Natural killer cell (primary cell): ENCODE data around the gene OTP. TPM values are rescaled to one million over a fixed set of nuclear protein-coding genes. Genes with fewer than 3 reads are reported as not detected.

Experiments
- ATAC-seq, 3 donors: fragments of 150-1000 bp in 2 of 3; fragments of 200-7000 bp in 1 of 3; cut with Tn5 transposase; 1 replicate in 1 of 3; 2 replicates in 2 of 3; pipeline ENCODE4 v1.10.0; 2021; ENCODE audit warnings: mild to moderate bottlenecking in 2 of 3, moderate library complexity in 2 of 3
- DNase-seq, 2 donors: peaks; one replicate each; pipeline versions ENCODE4 v3.0.0 to v3.0.0-alpha.2; 2013 to 2021; ENCODE audit warnings: mixed read lengths in 1 of 2
- H3K27ac ChIP-seq: one replicate; pipeline ENCODE4 v1.5.1; 2013; ENCODE audit warnings: mild to moderate bottlenecking, low read length
- H3K27me3 ChIP-seq: one replicate; pipeline ENCODE4 v1.6.1; 2013; ENCODE audit warnings: low read length; ENCODE audit not compliant: control insufficient read depth, insufficient read depth
- H3K36me3 ChIP-seq: one replicate; pipeline ENCODE4 v1.6.1; 2013; ENCODE audit warnings: low read length; ENCODE audit not compliant: control insufficient read depth, insufficient read depth
- H3K4me1 ChIP-seq: one replicate; pipeline ENCODE4 v1.6.1; 2013; ENCODE audit warnings: low read length; ENCODE audit not compliant: control insufficient read depth, insufficient read depth
- H3K4me3 ChIP-seq: one replicate; pipeline ENCODE4 v1.5.1; 2013; ENCODE audit warnings: low read length
- H3K9me3 ChIP-seq: one replicate; pipeline ENCODE4 v1.6.1; 2013; ENCODE audit warnings: low read length; ENCODE audit not compliant: control insufficient read depth, insufficient read depth
- H3K27ac Mint-ChIP-seq, 2 donors: one replicate each; pipeline ENCODE4 v1.8.0; 2022; ENCODE audit warnings: mild to moderate bottlenecking in 2 of 2, mixed read lengths in 2 of 2, moderate library complexity in 1 of 2
- H3K27me3 Mint-ChIP-seq, 2 donors: one replicate each; pipeline ENCODE4 v1.8.0; 2022; ENCODE audit warnings: low read depth in 2 of 2, mixed read lengths in 2 of 2
- H3K36me3 Mint-ChIP-seq: one replicate; pipeline ENCODE4 v1.8.0; 2022; ENCODE audit warnings: mixed read lengths
- H3K4me1 Mint-ChIP-seq, 2 donors: one replicate each; pipeline ENCODE4 v1.8.0; 2022; ENCODE audit warnings: mixed read lengths in 2 of 2
- H3K4me3 Mint-ChIP-seq: one replicate; pipeline ENCODE4 v1.8.0; 2022; ENCODE audit warnings: mild to moderate bottlenecking, moderate library complexity, mixed read lengths
- H3K9me3 Mint-ChIP-seq, 2 donors: one replicate each; pipeline ENCODE4 v1.8.0; 2022; ENCODE audit warnings: mixed read lengths in 2 of 2
- WGBS: methylation state at CpG from one replicate; pipeline ENCODE4 v1.1.7; 2013; ENCODE audit warnings: missing lambda C conversion rate; ENCODE audit not compliant: insufficient coverage; 5-methylcytosine and 5-hydroxymethylcytosine counted together
- intact Hi-C: fragments of 100-400 bp; cut with micrococcal nuclease; formaldehyde crosslinking; loops from one replicate; pipeline ENCODE4 v1.14.2; 2022
- total RNA-seq, 4 donors: library from RNA; stranded (reverse); fragments of 120-200 nt in 1 of 4; gene quantifications; one replicate each; pipeline versions ENCODE4 v1.2.3 to v1.2.4, GENCODE V29; 2013 to 2022
- TF ChIP-seq, protein P1 (sequence below): fragments of 200-600 bp; IDR thresholded peaks from one replicate; pipeline ENCODE4 v1.8.0; 2022; ENCODE audit warnings: antibody characterized with exemption

Gene OTP
- total RNA-seq, 3 donors from 2014 or later (not counting 1 experiment from before 2014, with no cell fraction given) = not detected

DNA sequence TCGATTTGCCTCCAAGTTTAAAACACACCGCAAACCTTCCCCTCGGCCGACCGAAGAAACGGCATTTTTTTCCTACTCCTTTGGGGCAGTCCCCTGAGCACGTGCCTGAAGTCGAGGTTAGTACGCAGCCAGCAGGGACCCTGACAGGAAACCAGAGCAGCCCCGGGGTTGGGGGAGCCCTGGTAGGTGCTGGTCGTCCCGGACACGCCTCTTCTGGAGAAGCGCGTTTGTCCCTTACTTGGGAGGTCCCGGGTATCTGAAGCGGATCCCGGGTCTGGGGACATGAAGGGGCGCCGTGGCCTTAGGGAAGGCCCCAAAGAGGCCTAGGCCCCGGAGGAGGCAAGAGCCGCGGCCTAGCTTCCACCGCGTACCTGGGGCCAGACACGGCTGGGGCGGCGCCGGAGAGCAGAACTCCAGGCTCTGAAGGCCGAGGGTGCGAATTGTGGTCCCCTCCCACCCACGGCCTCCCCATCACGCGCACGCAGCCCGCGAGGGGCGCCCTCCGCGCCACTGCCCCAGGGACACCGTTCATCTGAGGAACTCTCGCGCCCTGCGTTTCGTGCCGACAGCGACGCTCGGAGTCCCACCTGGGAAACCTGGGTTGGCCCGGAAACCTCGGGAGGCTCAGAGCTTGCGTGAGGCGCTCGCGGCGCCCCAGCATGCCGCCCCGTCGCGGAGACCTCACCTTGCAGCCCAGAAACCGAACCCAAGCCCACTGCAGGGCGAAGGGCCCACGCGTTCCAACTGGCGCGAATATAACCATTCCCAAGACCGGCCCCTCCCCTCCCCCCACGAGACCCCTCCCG is 10.4 kb downstream of the OTP start:
- H3K4me3 ChIP-seq = no peak overlapping the region
- H3K27ac ChIP-seq = no peak overlapping the region
- H3K27me3 ChIP-seq = peaks cover 53% of the 10 kb centered on the region
- no peak for ATAC-seq
- H3K27me3 Mint-ChIP-seq = peaks cover 59 to 65% of the 10 kb centered on the region in 2 donors
- H3K9me3 Mint-ChIP-seq = peaks cover 2 to 5% of the 10 kb centered on the region in 2 donors
- TF ChIP-seq, protein P1, sequence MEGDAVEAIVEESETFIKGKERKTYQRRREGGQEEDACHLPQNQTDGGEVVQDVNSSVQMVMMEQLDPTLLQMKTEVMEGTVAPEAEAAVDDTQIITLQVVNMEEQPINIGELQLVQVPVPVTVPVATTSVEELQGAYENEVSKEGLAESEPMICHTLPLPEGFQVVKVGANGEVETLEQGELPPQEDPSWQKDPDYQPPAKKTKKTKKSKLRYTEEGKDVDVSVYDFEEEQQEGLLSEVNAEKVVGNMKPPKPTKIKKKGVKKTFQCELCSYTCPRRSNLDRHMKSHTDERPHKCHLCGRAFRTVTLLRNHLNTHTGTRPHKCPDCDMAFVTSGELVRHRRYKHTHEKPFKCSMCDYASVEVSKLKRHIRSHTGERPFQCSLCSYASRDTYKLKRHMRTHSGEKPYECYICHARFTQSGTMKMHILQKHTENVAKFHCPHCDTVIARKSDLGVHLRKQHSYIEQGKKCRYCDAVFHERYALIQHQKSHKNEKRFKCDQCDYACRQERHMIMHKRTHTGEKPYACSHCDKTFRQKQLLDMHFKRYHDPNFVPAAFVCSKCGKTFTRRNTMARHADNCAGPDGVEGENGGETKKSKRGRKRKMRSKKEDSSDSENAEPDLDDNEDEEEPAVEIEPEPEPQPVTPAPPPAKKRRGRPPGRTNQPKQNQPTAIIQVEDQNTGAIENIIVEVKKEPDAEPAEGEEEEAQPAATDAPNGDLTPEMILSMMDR = no peak
- peaks cover 21% of the 10 kb centered on the region for H3K4me1 ChIP-seq
- intact Hi-C loops = no loop called here
- H3K4me1 Mint-ChIP-seq = peaks cover 15 to 25% of the 10 kb centered on the region in 2 donors
- DNase-seq = no peak
- peaks cover 9% of the 10 kb centered on the region for H3K36me3 Mint-ChIP-seq
- H3K27ac Mint-ChIP-seq = no peak overlapping the region
- WGBS = 11% methylated on average over 69 of the region's 69 CpGs
- no peak overlapping the region for H3K4me3 Mint-ChIP-seq
- no peaks in the 10 kb centered on the region for H3K36me3 ChIP-seq
- peaks cover 13% of the 10 kb centered on the region for H3K9me3 ChIP-seq

DNA sequence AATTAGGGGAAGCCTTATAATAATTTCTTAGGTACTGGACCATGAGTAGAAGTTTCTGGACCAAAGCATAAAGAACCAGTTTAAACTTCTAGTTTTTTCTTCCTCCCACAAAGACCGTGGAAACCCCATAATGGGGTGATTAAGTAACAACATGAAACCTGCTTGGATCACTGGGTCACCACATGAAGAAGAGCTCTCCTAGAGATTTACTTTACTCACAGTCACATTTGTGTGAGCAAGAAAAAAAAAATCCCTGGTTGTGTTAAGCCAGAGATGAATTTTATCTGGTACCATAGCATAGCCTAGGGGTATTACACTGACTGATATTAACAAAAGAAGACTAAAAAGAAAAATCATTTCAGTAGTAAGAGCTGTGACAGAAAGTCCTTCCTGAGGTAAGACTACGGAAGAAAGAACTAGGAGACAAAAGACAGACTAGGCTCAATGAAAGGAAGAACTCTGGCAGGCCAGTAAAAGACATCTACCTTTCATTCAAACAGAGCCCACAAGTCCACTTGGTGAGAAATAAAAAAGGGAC is 15.2 kb downstream of the OTP start:
- H3K4me3 ChIP-seq = no peak overlapping the region
- H3K27me3 ChIP-seq = peaks cover 18% of the 10 kb centered on the region
- H3K9me3 Mint-ChIP-seq = no peaks in the 10 kb centered on the region
- H3K27me3 Mint-ChIP-seq = peaks cover 39 to 53% of the 10 kb centered on the region in 2 donors
- H3K27ac Mint-ChIP-seq = no peak overlapping the region
- TF ChIP-seq, protein P1 = no peak
- WGBS = 100% methylated on average over 1 of the region's 2 CpGs
- H3K36me3 ChIP-seq = no peaks in the 10 kb centered on the region
- no peaks in the 10 kb centered on the region for H3K4me1 ChIP-seq
- H3K9me3 ChIP-seq = peaks cover 5% of the 10 kb centered on the region
- ATAC-seq = no peak
- intact Hi-C loops = no loop called here
- DNase-seq = no peak
- H3K27ac ChIP-seq = no peak overlapping the region
- H3K4me3 Mint-ChIP-seq = no peak overlapping the region
- H3K4me1 Mint-ChIP-seq = no peaks in the 10 kb centered on the region
- H3K36me3 Mint-ChIP-seq = no peaks in the 10 kb centered on the region

DNA sequence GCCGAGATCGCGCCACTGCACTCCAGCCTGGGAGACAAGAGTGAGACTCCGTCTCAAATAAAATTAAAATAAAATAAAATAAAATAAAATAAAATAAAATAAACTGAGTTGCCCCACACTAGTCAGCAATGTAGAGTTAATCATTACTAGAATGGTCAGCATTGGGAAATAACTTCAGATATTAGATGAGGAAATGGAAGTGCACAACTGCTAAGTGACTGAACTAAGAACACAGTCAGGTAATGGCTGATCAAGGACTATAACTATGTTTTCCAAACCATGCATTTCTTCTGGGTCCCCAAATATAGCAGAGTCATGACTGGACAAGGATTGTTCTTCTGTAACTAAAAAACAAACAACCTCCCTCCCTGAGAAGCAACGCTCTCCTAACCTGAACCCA is 17.1 kb downstream of the OTP start:
- ATAC-seq (no peak), DNase-seq (no peak)
- Histone ChIP-seq H3K9me3 (no peaks in the 10 kb centered on the region), H3K27me3 (peaks cover 14% of the 10 kb centered on the region), H3K4me3 (no peak overlapping the region), H3K27ac (no peak overlapping the region), H3K4me1 (no peaks in the 10 kb centered on the region), H3K36me3 (no peaks in the 10 kb centered on the region)
- TF ChIP-seq, protein P1 = no peak
- no peak overlapping the region for H3K27ac Mint-ChIP-seq
- H3K9me3 Mint-ChIP-seq = no peaks in the 10 kb centered on the region
- H3K4me1 Mint-ChIP-seq = no peaks in the 10 kb centered on the region
- WGBS = 92% methylated on average over 2 of the region's 5 CpGs
- intact Hi-C loops = no loop called here
- H3K4me3 Mint-ChIP-seq = no peak overlapping the region
- peaks cover 36 to 52% of the 10 kb centered on the region in 2 donors for H3K27me3 Mint-ChIP-seq
- H3K36me3 Mint-ChIP-seq = no peaks in the 10 kb centered on the region
